GM19239 (cell line): ENCODE data around the gene KCNK10.
"Not testable (repeated sequence)": the region's sequence is repeated elsewhere in the genome, so short reads cannot be mapped to it uniquely, and the experiment has no call there.

Source experiments
- DNase-seq: peaks from one replicate; pipeline ENCODE4 v3.0.0; 2011; ENCODE audit warnings: low spot score; ENCODE audit not compliant: insufficient read length
- FAIRE-seq: peaks from 2 replicates; lab custom pipeline; 2011; peaks lifted over from hg19 to GRCh38; lab: Jason Lieb, UNC

The KCNK10 gene

DNA sequence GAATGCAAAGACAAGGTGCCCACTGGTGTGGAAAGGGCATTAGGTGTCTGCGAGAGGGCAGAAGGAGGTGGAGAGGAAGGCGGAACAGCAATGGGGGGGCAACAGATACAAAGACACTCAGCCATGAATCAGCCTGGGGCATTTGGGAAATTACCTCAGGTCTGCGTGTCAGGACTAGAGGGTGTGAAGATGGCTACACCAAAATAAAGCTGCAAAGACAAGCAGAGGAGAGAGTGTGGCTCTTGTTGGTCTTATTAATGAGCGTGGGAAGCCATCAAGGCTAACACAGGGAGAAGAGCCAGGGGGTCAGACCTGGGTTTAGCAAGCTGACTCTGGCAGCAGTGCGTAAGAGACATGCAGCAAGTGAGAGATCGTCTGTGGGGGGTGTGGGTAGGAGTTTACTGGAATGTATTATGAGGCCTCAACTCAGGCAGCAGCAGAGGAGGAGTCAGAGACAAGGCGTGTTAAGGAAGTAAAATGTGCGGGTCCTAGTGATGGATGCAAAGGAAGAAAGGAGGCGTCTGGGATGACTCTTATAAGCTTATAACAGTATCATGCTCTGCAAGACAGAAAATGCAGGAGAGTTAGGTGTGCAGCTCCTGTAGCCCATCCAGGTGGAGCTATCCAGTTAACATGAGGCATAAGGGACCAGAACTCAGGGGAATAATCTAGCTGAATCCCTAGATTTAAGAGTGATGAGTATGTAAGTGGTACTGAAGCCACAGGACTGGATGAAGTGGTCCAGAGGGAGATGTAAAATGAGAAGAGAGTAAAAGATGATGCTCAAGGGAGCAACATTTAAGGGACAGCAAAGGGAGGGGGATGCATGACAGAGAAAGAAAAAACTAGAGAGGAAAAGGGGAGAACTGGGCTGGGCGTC is 50.4 kb downstream of the KCNK10 start:
- DNase-seq (no peak), FAIRE-seq (no peak)

- FAIRE-seq, result no peak
- no peak for DNase-seq
Observed at GRCh38 chr14:88271205-88271604, 51.9 kb downstream of the KCNK10 start.

DNA sequence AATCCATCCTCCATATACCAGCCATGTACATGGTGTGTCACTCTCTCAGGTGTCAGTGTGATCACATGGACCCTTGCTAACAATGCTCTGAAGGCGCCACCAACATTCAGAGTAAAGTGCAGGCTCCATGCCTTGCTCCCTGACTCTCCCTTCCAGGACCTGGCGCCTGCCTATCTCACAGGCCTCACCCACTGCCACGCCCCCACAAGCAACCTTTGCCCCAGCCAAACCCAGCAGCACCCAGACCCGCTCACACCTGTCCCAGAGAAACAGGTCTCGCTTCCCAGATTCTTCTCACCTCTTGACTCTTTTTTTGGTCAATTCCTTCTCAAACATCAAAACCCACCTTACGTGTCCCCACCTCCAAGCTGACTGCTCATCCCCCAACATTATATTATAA is 52.3 kb downstream of the KCNK10 start:
- FAIRE-seq (no peak), DNase-seq (no peak)

- DNase-seq, result no peak
- no peak for FAIRE-seq
Observed at GRCh38 chr14:88269806-88270420, 53.2 kb downstream of the KCNK10 start.

GRCh38 chr14:88266474-88266873 is 56.6 kb downstream of the KCNK10 start:
- FAIRE-seq (no peak), DNase-seq (no peak)

GRCh38 chr14:88264116-88264515 is 59.0 kb downstream of the KCNK10 start:
- DNase-seq, result no peak

DNA sequence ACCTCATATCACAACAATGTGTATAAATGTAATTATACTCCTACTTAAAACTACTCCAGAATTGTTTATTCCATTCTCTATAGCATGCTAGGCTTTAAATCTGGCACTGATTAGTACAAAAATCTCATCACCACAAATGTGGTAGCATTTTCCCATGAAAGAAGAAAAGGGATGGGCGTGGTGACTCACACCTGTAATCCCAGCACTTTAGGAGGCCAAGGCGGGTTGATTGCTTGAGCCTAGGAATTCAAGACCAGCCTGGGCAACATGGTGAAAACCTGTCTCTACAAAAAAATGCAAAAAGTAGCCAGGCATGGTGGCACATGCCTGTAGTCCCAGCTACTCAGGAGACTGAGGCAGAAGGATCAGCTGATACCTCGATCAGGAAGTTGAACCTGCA is 61.8 kb downstream of the KCNK10 start:
- not testable (repeated sequence) for FAIRE-seq, DNase-seq

More at GRCh38 chr14:88264116-88264515, 59.0 kb downstream of the KCNK10 start:
- no peak for FAIRE-seq

DNA sequence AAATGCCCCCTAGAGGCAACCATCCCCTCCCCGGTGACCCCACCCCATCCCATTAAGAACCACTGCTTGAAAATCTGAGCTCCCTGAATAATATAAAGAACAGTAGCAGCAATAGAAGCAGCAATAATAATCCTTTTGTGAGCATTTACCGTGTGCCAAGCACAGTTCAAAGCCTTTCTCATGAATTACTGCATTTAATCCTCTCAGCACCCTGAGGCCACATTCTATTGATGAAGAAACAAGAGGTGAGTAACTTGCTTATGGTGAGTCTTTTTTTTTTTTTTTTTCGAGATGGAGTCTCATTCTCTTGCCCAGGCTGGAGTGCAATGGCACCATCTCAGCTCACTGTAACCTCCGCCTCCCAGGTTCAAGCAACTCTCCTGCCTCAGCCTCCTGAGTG is 65.0 kb downstream of the KCNK10 start:
- DNase-seq, result no peak
- no peak for FAIRE-seq

GRCh38 chr14:88256997-88257950 is 65.8 kb downstream of the KCNK10 start:
- DNase-seq (no peak), FAIRE-seq (no peak)

- no peak for FAIRE-seq
- DNase-seq, result no peak
Observed at GRCh38 chr14:88255798-88256197, 67.3 kb downstream of the KCNK10 start.

DNA sequence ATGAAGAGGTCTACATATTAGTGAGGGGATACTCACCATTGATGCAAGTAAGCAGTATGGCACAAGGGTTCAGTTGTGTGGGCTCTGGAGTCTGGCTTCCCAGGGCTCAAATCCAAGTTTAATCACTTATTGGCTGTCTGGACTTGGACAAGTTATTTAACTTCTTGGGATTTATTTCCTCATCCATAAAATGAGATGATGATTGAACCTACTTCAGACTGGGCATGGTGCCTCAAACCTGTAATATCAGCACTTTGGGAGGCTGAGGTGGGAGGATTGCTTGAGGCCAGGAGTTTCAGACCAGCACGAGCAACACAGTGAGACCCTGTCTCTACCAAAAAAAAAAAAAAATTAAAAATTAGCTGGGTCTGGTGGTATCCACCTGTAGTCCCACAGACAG is 67.9 kb downstream of the KCNK10 start:
- no peak for DNase-seq
- FAIRE-seq, result no peak

DNA sequence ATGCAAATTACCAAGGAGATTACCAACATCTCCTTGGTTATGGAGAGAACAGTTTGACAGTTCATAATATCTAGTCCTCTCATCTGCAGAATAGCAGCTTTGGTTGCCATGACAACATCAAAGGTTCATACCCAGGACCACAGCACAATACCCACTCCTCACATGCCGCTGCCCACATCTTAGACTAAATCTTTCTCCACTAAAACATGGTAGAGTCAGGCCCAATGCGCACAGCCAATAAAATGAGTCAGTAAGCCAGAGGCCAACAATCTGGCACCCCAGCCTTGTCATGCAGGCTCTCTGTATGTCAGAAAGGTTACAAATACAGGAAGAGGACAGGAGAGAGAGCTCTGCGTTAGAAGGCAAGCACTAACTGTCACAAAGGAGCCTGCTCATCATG is 70.6 kb downstream of the KCNK10 start:
- no peak for FAIRE-seq
- no peak for DNase-seq

GRCh38 chr14:88251650-88252049 is 71.4 kb downstream of the KCNK10 start:
- no peak for FAIRE-seq

GRCh38 chr14:88249266-88249665 is 73.8 kb downstream of the KCNK10 start:
- FAIRE-seq (no peak), DNase-seq (no peak)

More at GRCh38 chr14:88251650-88252049, 71.4 kb downstream of the KCNK10 start:
- no peak for DNase-seq

DNA sequence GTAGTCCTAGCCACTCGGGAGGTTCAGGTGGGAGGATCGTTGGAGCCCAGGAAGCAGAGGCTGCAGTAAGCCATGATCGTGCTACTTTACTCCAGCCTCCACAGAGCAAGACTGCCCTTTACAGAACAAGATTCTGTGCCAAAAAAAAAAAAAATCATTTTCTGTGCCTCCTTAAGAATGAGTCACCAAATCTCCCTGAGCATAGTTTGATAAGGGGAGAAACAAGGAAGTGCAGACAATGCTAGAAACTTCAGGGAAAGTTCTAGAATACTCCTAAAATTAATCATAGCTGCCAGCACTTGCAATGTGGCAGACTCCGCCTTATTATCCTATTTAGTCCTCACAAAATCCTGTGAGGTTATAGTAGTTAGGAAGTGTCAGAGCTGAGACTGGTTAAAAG is 74.5 kb downstream of the KCNK10 start:
- DNase-seq (no peak), FAIRE-seq (no peak)

GRCh38 chr14:88247228-88247627 is 75.8 kb downstream of the KCNK10 start:
- DNase-seq (no peak), FAIRE-seq (no peak)

- DNase-seq (no peak), FAIRE-seq (no peak)
Observed at GRCh38 chr14:88245321-88245720, 77.7 kb downstream of the KCNK10 start.

GRCh38 chr14:88243946-88244345 is 79.1 kb downstream of the KCNK10 start:
- FAIRE-seq (no peak), DNase-seq (no peak)

DNA sequence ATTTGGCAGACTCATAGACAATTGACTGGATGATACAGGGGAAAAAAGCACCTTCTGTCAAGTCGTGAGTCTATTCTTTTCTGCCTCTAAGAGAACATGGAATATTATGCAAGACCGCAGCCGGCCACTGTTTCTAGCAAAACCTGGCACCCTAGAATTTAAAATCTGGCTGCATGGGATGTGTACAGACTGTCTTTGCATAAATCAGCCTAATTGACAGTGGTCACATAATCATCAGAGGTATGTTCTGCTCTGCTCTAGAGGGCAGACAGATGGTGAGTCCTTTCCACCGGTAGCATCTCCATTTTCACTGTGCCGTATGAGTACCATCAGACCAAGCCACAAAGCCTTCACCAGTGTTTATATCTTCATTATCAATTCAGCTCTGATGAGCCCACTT is 80.6 kb downstream of the KCNK10 start:
- FAIRE-seq, result no peak
- no peak for DNase-seq

GRCh38 chr14:88241810-88242209 is 81.3 kb downstream of the KCNK10 start:
- FAIRE-seq (no peak), DNase-seq (no peak)

DNA sequence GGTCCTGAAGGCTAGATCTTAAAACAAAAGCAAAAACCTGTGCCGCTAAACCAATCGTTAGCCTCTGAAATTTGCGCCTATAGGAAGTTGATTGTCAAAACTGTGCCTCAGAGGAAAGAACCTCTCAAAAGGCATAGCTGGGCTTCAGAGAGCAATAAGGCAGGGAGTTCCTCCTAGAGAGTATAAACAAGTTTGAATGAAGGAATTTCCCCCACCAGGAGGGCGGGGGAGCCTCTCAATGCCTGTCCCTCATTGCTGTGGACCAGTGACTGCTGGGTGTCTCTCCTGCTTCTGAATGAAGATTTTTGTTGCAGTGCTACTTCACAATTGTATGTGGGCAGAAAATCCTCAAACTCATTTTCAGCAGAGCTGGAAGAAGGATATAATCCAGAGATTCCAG is 88.6 kb downstream of the KCNK10 start:
- FAIRE-seq (no peak), DNase-seq (no peak)
